GM12892 (cell line): ENCODE data around the gene SARM1.

Experiments used
- POLR2A ChIP-seq: IDR thresholded peaks from 2 replicates; pipeline ENCODE4 v1.6.1; 2011; ENCODE audit warnings: low read depth, low read length, control low read depth
- TAF1 ChIP-seq: IDR thresholded peaks from 2 replicates; pipeline ENCODE4 v1.6.1; 2011; ENCODE audit warnings: low read depth, mild to moderate bottlenecking, control low read depth, low read length, borderline replicate concordance

DNA sequence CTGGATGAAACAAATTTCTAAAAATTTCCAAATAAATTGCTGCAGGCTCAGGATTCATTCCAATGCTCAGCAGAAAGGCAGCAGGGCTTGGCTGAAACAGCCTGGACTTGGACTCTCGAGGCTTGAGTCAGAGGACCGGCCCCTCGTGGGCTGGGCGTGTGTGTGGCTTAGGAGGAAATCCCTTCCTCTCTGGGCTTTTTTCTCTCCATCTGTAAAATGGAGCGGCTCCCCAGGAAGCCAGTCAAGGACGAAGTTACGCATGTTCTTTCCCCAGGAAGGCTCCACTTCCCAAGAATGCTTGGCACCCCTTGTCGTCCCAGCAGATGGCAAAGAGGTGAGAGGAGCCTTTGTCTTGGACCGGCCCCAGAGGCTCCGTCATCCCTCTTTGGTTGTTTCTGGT, 21.0 kb downstream of the SARM1 start:
- TF ChIP-seq TAF1 (no peak), POLR2A (no peak)
